ENCODE data around the gene PLCG2. TPM values are rescaled to one million over a fixed set of nuclear protein-coding genes. Genes with fewer than 3 reads are reported as not detected.

Gene PLCG2
- total RNA-seq, 1 experiment from 2014 or later: 574 TPM

- H3K36me3 ChIP-seq (ENCODE audit: insufficient read depth, low read length): peaks cover 55% of the 10 kb centered on the region
- H3K9me2 ChIP-seq (replicated peaks; ENCODE audit: insufficient read depth, low read length): no peaks in the 10 kb centered on the region
- no peak for DNase-seq
- H3K27ac ChIP-seq (ENCODE audit: low read length): peak overlapping the region; percentile 98
- no peaks in the 10 kb centered on the region for H3K27me3 ChIP-seq (ENCODE audit: low read length)
- H3K9me3 ChIP-seq (ENCODE audit: low read length): no peaks in the 10 kb centered on the region
- peak overlapping the region; percentile 5 for H3K4me2 ChIP-seq (ENCODE audit: low read depth, low read length, poor library complexity, severe bottlenecking)
- H3K4me1 ChIP-seq (ENCODE audit: low read length): peaks cover 99% of the 10 kb centered on the region
- no peak overlapping the region for H3K9ac ChIP-seq (ENCODE audit: low read length)
- peaks cover 46% of the 10 kb centered on the region; the same call in 1 of the 2 replicates for H4K20me1 ChIP-seq (ENCODE audit: insufficient read depth, low read depth, low read length)
- H3K79me2 ChIP-seq (ENCODE audit: low read length): peaks cover 93% of the 10 kb centered on the region
- no peak overlapping the region for H2AFZ ChIP-seq (ENCODE audit: low read length)
- H3K4me3 ChIP-seq (ENCODE audit: low read length): no peak overlapping the region
Measured at GRCh38 chr16:81850197-81850944, 71.3 kb downstream of the PLCG2 start.

- Histone ChIP-seq H3K4me2 (ENCODE audit: low read depth, low read length, poor library complexity, severe bottlenecking) (no peak overlapping the region), H3K9ac (ENCODE audit: low read length) (peak overlapping the region; percentile 36; the same call in 1 of the 2 replicates), H3K9me2 (replicated peaks; ENCODE audit: insufficient read depth, low read length) (no peaks in the 10 kb centered on the region), H3K27ac (ENCODE audit: low read length) (peak overlapping the region; percentile 98), H4K20me1 (ENCODE audit: insufficient read depth, low read depth, low read length) (peaks cover 56% of the 10 kb centered on the region; the same call in 1 of the 2 replicates), H3K79me2 (ENCODE audit: low read length) (peaks cover 91% of the 10 kb centered on the region), H3K36me3 (ENCODE audit: insufficient read depth, low read length) (peaks cover 71% of the 10 kb centered on the region), H3K27me3 (ENCODE audit: low read length) (no peaks in the 10 kb centered on the region), H3K4me3 (ENCODE audit: low read length) (no peak overlapping the region), H2AFZ (ENCODE audit: low read length) (no peak overlapping the region), H3K9me3 (ENCODE audit: low read length) (no peaks in the 10 kb centered on the region), H3K4me1 (ENCODE audit: low read length) (peaks cover 99% of the 10 kb centered on the region)
- no peak for DNase-seq
Measured at GRCh38 chr16:81852347-81852746, 73.3 kb downstream of the PLCG2 start.

GRCh38 chr16:81855552-81856153 is 76.6 kb downstream of the PLCG2 start:
- 0 out of 2 replicates have a peak overlapping the region, but pooled peaks have one; percentile 2 for H3K9ac ChIP-seq (ENCODE audit: low read length)
- peaks cover 79% of the 10 kb centered on the region for H3K36me3 ChIP-seq (ENCODE audit: insufficient read depth, low read length)
- H3K9me2 ChIP-seq (replicated peaks; ENCODE audit: insufficient read depth, low read length): no peaks in the 10 kb centered on the region
- peaks cover 29% of the 10 kb centered on the region; the same call in 1 of the 2 replicates for H4K20me1 ChIP-seq (ENCODE audit: insufficient read depth, low read depth, low read length)
- no peak overlapping the region for H3K4me2 ChIP-seq (ENCODE audit: low read depth, low read length, poor library complexity, severe bottlenecking)
- H3K4me1 ChIP-seq (ENCODE audit: low read length): peaks cover 96% of the 10 kb centered on the region
- H3K9me3 ChIP-seq (ENCODE audit: low read length): no peaks in the 10 kb centered on the region
- no peak for DNase-seq
- H3K79me2 ChIP-seq (ENCODE audit: low read length): peaks cover 59% of the 10 kb centered on the region
- no peaks in the 10 kb centered on the region for H3K27me3 ChIP-seq (ENCODE audit: low read length)
- H2AFZ ChIP-seq (ENCODE audit: low read length): no peak overlapping the region
- H3K4me3 ChIP-seq (ENCODE audit: low read length): no peak overlapping the region
- H3K27ac ChIP-seq (ENCODE audit: low read length): peak overlapping the region; percentile 98

- Histone ChIP-seq H4K20me1 (ENCODE audit: insufficient read depth, low read depth, low read length) (peaks cover 12% of the 10 kb centered on the region; the same call in 1 of the 2 replicates), H3K36me3 (ENCODE audit: insufficient read depth, low read length) (peaks cover 68% of the 10 kb centered on the region), H2AFZ (ENCODE audit: low read length) (no peak overlapping the region), H3K4me1 (ENCODE audit: low read length) (peaks cover 98% of the 10 kb centered on the region), H3K79me2 (ENCODE audit: low read length) (peaks cover 31% of the 10 kb centered on the region), H3K9ac (ENCODE audit: low read length) (no peak overlapping the region), H3K4me3 (ENCODE audit: low read length) (no peak overlapping the region), H3K9me3 (ENCODE audit: low read length) (no peaks in the 10 kb centered on the region), H3K4me2 (ENCODE audit: low read depth, low read length, poor library complexity, severe bottlenecking) (peak overlapping the region; percentile 24), H3K9me2 (replicated peaks; ENCODE audit: insufficient read depth, low read length) (no peaks in the 10 kb centered on the region), H3K27ac (ENCODE audit: low read length) (peak overlapping the region; percentile 99), H3K27me3 (ENCODE audit: low read length) (no peaks in the 10 kb centered on the region)
- DNase-seq: no peak
Measured at GRCh38 chr16:81860287-81861266, 81.5 kb downstream of the PLCG2 start.

GRCh38 chr16:81861503-81861902 is 82.4 kb downstream of the PLCG2 start:
- peaks cover 23% of the 10 kb centered on the region for H3K79me2 ChIP-seq (ENCODE audit: low read length)
- H3K9me3 ChIP-seq (ENCODE audit: low read length): no peaks in the 10 kb centered on the region
- peaks cover 8% of the 10 kb centered on the region; the same call in 1 of the 2 replicates for H4K20me1 ChIP-seq (ENCODE audit: insufficient read depth, low read depth, low read length)
- H3K4me3 ChIP-seq (ENCODE audit: low read length): no peak overlapping the region
- H3K36me3 ChIP-seq (ENCODE audit: insufficient read depth, low read length): peaks cover 59% of the 10 kb centered on the region
- no peak overlapping the region for H2AFZ ChIP-seq (ENCODE audit: low read length)
- no peaks in the 10 kb centered on the region for H3K27me3 ChIP-seq (ENCODE audit: low read length)
- H3K4me1 ChIP-seq (ENCODE audit: low read length): peaks cover 97% of the 10 kb centered on the region
- H3K27ac ChIP-seq (ENCODE audit: low read length): peak overlapping the region; percentile 99
- H3K4me2 ChIP-seq (ENCODE audit: low read depth, low read length, poor library complexity, severe bottlenecking): peak overlapping the region; percentile 87
- peak overlapping the region; percentile 65 for H3K9ac ChIP-seq (ENCODE audit: low read length)
- H3K9me2 ChIP-seq (replicated peaks; ENCODE audit: insufficient read depth, low read length): no peaks in the 10 kb centered on the region
- no peak for DNase-seq

GRCh38 chr16:81861915-81862314 is 82.8 kb downstream of the PLCG2 start:
- H3K4me1 ChIP-seq (ENCODE audit: low read length): peaks cover 97% of the 10 kb centered on the region

GRCh38 chr16:81863630-81864352 is 84.7 kb downstream of the PLCG2 start:
- no peaks in the 10 kb centered on the region for H3K9me3 ChIP-seq (ENCODE audit: low read length)
- no peaks in the 10 kb centered on the region for H3K27me3 ChIP-seq (ENCODE audit: low read length)
- H3K27ac ChIP-seq (ENCODE audit: low read length): peak overlapping the region; percentile 99
- peak overlapping the region; percentile 82 for H3K9ac ChIP-seq (ENCODE audit: low read length)
- H3K4me2 ChIP-seq (ENCODE audit: low read depth, low read length, poor library complexity, severe bottlenecking): peak overlapping the region; percentile 87
- H2AFZ ChIP-seq (ENCODE audit: low read length): no peak overlapping the region
- no peaks in the 10 kb centered on the region for H4K20me1 ChIP-seq (ENCODE audit: insufficient read depth, low read depth, low read length)
- H3K4me1 ChIP-seq (ENCODE audit: low read length): peaks cover 96% of the 10 kb centered on the region
- H3K4me3 ChIP-seq (ENCODE audit: low read length): peak overlapping the region; percentile 46
- peak; percentile 97 for DNase-seq
- no peaks in the 10 kb centered on the region for H3K9me2 ChIP-seq (replicated peaks; ENCODE audit: insufficient read depth, low read length)
- peaks cover 50% of the 10 kb centered on the region for H3K36me3 ChIP-seq (ENCODE audit: insufficient read depth, low read length)
- H3K79me2 ChIP-seq (ENCODE audit: low read length): peaks cover 35% of the 10 kb centered on the region

More at GRCh38 chr16:81861915-81862314, 82.8 kb downstream of the PLCG2 start:
- Histone ChIP-seq H3K27me3 (ENCODE audit: low read length) (no peaks in the 10 kb centered on the region), H3K79me2 (ENCODE audit: low read length) (peaks cover 23% of the 10 kb centered on the region), H3K36me3 (ENCODE audit: insufficient read depth, low read length) (peaks cover 55% of the 10 kb centered on the region), H4K20me1 (ENCODE audit: insufficient read depth, low read depth, low read length) (peaks cover 4% of the 10 kb centered on the region; the same call in 1 of the 2 replicates), H3K9me2 (replicated peaks; ENCODE audit: insufficient read depth, low read length) (no peaks in the 10 kb centered on the region), H3K4me3 (ENCODE audit: low read length) (no peak overlapping the region), H3K9ac (ENCODE audit: low read length) (peak overlapping the region; percentile 65), H3K4me2 (ENCODE audit: low read depth, low read length, poor library complexity, severe bottlenecking) (peak overlapping the region; percentile 87), H3K9me3 (ENCODE audit: low read length) (no peaks in the 10 kb centered on the region), H3K27ac (ENCODE audit: low read length) (peak overlapping the region; percentile 99), H2AFZ (ENCODE audit: low read length) (no peak overlapping the region)
- no peak for DNase-seq
